ENCODE measurements around the gene MYH10. TPM values are rescaled to one million over a fixed set of nuclear protein-coding genes. Genes with fewer than 3 reads are reported as not detected.

The MYH10 gene
- total and polyA plus RNA-seq, 2 experiments from 2014 or later: 75.6 to 87.8 TPM

DNA sequence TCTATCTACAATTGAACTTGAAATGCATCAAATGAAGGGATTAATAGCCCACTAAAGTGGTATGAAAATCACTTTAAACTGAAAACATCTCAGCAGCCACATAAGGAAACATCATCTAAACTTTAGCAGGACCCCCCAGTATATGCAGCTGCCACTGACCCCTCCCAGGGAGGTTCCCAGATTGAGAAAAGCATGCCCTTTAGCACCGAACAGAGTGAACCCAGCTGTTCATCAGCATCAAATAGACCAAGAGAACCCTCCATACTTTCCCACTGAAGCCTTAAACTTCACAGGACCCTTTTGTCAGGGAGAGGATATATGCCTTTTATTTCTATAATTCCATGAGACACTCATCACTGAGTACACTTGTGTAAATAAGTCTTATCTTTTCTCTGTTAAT lies 44.6 kb downstream of the MYH10 start:
- Histone ChIP-seq H3K4me2 (no peak overlapping the region), H3K4me1 (ENCODE audit: insufficient read depth) (no peaks in the 10 kb centered on the region), H4K20me1 (ENCODE audit: insufficient read depth, poor library complexity, severe bottlenecking) (no peaks in the 10 kb centered on the region), H2AFZ (no peak overlapping the region), H3K36me3 (replicated peaks; ENCODE audit: insufficient read depth, low read depth) (no peaks in the 10 kb centered on the region), H3K27ac (no peak overlapping the region), H3K27me3 (no peaks in the 10 kb centered on the region), H3K79me2 (peaks cover 67% of the 10 kb centered on the region), H3K4me3 (no peak overlapping the region), H3K9me2 (replicated peaks; ENCODE audit: insufficient read depth) (no peaks in the 10 kb centered on the region), H3K9me3 (ENCODE audit: low read depth) (no peaks in the 10 kb centered on the region)
- DNase-seq (ENCODE audit: low spot score): no peak
- TF ChIP-seq EZH2 (IDR thresholded peaks at IDR 0.05; ENCODE audit: borderline replicate concordance) (no peak), EZH2phosphoT487 (IDR thresholded peaks at IDR 0.05; ENCODE audit: low read depth, severe bottlenecking, unreplicated experiment) (no peak)
- TF ChIP-seq, protein P1, sequence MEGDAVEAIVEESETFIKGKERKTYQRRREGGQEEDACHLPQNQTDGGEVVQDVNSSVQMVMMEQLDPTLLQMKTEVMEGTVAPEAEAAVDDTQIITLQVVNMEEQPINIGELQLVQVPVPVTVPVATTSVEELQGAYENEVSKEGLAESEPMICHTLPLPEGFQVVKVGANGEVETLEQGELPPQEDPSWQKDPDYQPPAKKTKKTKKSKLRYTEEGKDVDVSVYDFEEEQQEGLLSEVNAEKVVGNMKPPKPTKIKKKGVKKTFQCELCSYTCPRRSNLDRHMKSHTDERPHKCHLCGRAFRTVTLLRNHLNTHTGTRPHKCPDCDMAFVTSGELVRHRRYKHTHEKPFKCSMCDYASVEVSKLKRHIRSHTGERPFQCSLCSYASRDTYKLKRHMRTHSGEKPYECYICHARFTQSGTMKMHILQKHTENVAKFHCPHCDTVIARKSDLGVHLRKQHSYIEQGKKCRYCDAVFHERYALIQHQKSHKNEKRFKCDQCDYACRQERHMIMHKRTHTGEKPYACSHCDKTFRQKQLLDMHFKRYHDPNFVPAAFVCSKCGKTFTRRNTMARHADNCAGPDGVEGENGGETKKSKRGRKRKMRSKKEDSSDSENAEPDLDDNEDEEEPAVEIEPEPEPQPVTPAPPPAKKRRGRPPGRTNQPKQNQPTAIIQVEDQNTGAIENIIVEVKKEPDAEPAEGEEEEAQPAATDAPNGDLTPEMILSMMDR (IDR thresholded peaks at IDR 0.05; ENCODE audit: poor library complexity): no peak
- WGBS (ENCODE audit: low lambda C conversion rate, missing lambda C conversion rate): 80% methylated on average over 1 of the region's 1 CpG

DNA sequence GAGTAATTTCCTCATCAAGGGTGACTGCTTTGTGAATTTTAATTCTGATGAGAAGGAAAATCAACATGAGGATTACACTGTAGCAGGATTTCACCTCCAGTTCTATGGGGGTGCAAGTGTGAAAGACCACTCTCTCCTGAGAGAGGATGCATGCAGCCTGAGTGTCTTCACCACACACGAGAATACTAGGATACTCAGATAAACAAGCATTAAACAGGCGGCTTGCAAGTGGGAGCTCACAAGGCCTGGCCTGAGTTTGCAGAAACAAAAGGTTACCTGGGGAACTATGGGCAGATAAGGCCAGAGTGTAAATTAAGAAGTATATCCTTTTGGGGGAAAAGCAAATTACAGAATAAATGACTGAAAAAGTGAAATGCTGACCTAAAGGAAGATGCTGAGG lies 46.6 kb downstream of the MYH10 start:
- no peaks in the 10 kb centered on the region for H3K27me3 ChIP-seq
- no peak overlapping the region for H3K27ac ChIP-seq
- no peaks in the 10 kb centered on the region for H3K9me2 ChIP-seq (replicated peaks; ENCODE audit: insufficient read depth)
- no peaks in the 10 kb centered on the region for H4K20me1 ChIP-seq (ENCODE audit: insufficient read depth, poor library complexity, severe bottlenecking)
- H3K36me3 ChIP-seq (replicated peaks; ENCODE audit: insufficient read depth, low read depth): no peaks in the 10 kb centered on the region
- no peaks in the 10 kb centered on the region for H3K9me3 ChIP-seq (ENCODE audit: low read depth)
- H3K4me3 ChIP-seq: no peak overlapping the region
- no peak overlapping the region for H2AFZ ChIP-seq
- H3K4me2 ChIP-seq: no peak overlapping the region
- TF ChIP-seq EZH2 (IDR thresholded peaks at IDR 0.05; ENCODE audit: borderline replicate concordance) (no peak), EZH2phosphoT487 (IDR thresholded peaks at IDR 0.05; ENCODE audit: low read depth, severe bottlenecking, unreplicated experiment) (no peak)
- TF ChIP-seq, protein P1 (IDR thresholded peaks at IDR 0.05; ENCODE audit: poor library complexity): no peak
- H3K4me1 ChIP-seq (ENCODE audit: insufficient read depth): no peaks in the 10 kb centered on the region
- WGBS (ENCODE audit: low lambda C conversion rate, missing lambda C conversion rate): 76% methylated on average over 2 of the region's 2 CpGs
- H3K79me2 ChIP-seq: peaks cover 54% of the 10 kb centered on the region
- DNase-seq (ENCODE audit: low spot score): no peak

DNA sequence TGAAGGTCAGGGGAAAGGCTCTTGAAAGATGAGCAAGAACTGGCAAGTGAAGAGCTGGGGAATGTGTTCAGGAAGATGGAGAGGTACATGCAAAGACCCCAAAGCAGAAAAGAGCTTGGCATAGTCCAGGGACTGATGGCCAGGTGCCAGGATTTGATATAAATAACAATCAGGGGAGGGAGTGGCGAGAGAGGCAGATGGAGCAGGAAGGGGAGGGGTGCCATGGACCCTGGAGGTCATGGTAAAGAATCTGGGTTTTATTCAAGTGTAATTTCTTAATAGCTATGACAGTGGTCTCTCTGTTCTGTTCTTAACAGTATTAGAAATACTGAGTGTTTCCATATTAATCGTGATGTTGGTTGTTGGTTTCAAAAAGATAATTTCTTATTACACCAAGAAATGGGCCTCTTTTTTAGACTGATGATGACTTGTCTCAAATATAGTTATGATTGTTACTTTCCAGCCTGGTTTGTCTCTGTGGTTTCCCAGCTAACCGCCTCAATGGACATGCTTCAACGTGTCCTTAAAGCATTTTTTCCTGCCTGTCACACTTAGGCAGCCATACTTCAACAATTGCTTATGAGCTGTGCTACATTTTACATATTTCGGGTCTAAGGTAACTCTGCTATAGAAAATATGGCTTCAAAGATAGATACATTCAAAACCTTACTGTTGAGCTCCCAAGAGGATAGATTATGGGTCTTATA lies 49.4 kb downstream of the MYH10 start:
- Histone ChIP-seq H2AFZ (no peak overlapping the region), H3K4me2 (no peak overlapping the region), H3K9me2 (replicated peaks; ENCODE audit: insufficient read depth) (no peaks in the 10 kb centered on the region), H3K79me2 (peaks cover 33% of the 10 kb centered on the region), H4K20me1 (ENCODE audit: insufficient read depth, poor library complexity, severe bottlenecking) (no peaks in the 10 kb centered on the region), H3K27ac (no peak overlapping the region), H3K36me3 (replicated peaks; ENCODE audit: insufficient read depth, low read depth) (no peaks in the 10 kb centered on the region), H3K4me1 (ENCODE audit: insufficient read depth) (no peaks in the 10 kb centered on the region), H3K4me3 (no peak overlapping the region), H3K9me3 (ENCODE audit: low read depth) (no peaks in the 10 kb centered on the region), H3K27me3 (no peaks in the 10 kb centered on the region)
- no peak for DNase-seq (ENCODE audit: low spot score)
- 92% methylated on average over 5 of the region's 5 CpGs for WGBS (ENCODE audit: low lambda C conversion rate, missing lambda C conversion rate)
- TF ChIP-seq, protein P1 (IDR thresholded peaks at IDR 0.05; ENCODE audit: poor library complexity): no peak
- TF ChIP-seq EZH2phosphoT487 (IDR thresholded peaks at IDR 0.05; ENCODE audit: low read depth, severe bottlenecking, unreplicated experiment) (no peak), EZH2 (IDR thresholded peaks at IDR 0.05; ENCODE audit: borderline replicate concordance) (no peak)
